HG02943 (cell line): ENCODE data around the gene CLEC4G.

Experiments used
- ATAC-seq: cut with Tn5 transposase; IDR thresholded peaks from one replicate; pipeline ENCODE4 v1.9.1; 2021; ENCODE audit warnings: mild to moderate bottlenecking, low read depth, moderate library complexity; ENCODE audit not compliant: unreplicated experiment

Gene CLEC4G

DNA sequence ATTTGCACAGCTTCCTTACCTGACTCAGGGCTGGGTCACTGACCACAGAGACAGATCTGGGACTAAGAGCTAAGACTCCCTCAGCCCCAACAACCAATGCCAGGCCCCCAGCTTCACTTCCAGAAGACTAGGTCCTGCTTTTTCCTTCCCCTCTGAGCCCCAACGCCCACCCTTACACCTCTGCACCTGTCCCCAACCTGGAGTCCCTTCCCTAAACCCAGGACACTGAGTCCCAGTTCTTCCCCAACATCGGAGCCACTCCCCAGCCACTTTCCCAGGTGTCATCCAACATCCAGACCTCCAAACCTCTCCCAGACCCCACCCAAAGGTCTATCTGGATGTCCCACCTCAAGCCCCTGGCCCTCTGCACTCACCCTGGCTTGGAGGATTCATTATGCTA lies 32.9 kb downstream of the CLEC4G start:
- no peak for ATAC-seq

DNA sequence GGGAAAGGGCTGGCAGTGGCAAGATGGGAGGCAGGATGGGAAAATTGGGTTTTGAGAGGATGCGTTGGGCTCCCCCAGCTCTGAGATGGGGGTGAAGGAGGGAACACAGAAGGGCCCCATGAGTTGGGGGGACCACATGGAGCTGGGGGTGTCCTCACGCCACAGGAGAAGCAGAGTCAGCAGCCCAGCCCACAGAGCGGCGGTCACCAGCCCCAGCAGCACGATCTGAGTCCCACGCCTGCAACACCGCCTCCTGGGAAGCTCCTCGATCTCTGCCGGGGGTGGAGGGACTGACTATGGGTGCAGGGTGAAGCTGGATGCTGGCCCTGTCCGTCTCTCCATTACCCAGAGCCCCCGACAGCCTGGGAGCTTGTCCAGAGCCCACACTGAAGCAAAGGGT lies 33.3 kb downstream of the CLEC4G start:
- ATAC-seq: no peak

DNA sequence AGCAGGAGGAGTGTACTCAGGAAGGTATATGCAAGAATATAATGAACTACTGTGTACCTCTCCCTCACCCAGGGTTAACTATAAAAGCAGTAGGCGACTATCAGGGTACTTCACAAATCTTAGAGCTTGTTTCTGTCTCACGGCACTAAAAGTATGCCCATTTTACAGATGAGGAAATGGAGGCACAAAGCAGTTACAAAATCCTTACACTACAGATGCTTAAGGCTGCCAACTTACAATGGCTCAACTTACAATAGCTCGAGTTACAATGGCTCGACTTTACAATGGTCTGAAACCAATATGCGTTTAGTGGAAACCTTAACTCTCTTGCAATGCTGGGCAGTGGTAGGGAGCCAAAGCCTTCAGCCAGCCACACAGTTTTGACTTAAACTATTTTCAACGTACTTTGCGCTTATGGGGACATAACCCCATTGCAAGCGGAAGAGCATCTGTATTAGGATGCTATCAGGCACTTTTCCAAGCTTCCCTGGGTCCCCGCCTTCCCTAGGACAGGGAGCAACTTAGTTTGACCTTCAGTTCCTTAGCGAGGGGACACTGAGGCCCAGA lies 34.1 kb downstream of the CLEC4G start:
- ATAC-seq: no peak

DNA sequence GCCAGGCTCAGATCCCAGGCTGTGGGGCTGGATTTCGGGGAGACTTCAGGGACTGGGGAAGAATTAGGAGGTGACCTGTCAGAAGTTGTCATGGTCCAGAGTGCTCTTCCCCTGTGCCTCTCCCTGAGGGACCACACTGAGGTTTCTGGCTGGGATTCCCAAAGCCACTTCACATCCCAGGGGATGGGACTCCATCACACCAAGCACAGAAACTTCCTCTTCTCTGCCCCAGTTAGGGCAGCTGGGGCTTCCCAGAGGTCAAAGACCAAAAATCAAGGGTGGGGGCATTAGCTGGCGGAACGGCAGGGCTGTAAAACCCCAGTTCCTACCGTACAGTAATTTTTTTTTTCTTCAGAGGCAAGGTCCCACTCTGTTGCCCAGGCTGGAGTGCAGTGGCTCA lies 37.4 kb downstream of the CLEC4G start:
- no peak for ATAC-seq

DNA sequence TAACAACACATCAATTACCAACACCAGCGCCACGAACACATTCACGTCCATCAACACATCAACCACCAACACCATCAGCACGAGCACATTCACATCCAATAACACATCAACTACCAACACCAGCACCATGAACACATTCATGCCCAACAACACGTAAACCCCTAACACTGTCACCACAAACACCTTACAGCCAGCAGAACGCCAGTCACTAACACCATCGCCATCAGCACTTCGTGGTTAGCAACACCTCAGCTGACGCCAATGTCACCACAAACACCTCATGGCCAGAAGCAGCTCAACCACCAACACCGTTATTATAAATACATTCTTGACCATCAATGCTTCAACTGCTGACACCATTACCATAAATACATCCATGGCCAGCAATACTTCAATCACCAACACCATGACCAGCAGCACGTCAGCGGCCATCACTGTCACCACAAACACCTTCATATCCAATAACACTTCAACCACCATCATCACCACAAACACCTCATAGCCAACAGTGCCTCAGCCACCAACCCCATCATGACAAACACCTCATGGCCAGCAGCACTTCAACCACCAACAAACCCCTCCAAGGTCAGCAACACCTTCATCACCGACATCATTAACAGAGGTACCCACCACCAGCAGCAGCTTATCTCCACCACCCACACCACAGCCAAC lies 39.4 kb downstream of the CLEC4G start:
- ATAC-seq: no peak

DNA sequence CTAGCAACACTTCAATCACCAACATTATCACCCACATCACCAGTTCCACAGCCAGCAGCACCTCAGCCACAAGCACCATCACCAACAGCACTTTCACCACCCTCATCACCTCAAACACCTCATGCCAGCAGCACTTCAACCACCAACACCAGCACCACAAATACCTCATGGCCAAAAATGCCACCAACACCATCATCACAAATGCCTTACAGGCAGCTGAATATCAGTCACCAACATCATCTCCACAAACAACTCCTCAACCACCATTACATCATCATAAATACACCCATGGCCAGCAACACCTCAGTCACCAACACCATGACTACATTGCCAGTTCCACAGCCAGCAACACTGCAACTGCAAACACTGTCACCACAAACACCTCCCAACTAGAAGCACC lies 40.4 kb downstream of the CLEC4G start:
- no peak for ATAC-seq

DNA sequence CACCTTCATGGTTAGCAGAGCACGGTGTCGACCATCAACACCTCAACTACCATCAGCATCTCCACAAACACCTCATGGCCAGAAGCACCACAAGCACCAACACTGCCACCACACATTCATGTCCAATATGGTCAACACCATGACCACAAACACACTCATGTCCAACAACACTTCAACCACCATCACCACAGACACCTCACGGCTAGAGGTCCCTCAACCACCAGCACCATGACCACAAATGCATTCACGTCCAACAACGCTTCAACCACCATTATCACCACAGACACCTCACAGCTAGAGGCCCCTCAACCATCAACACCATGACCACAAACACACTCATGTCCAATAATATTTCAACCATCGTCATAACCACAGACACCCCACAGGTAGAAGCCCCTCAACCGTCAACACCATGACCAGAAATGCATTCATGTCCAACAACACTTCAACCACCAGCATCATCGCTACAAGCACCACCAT lies 41.1 kb downstream of the CLEC4G start:
- ATAC-seq: no peak

DNA sequence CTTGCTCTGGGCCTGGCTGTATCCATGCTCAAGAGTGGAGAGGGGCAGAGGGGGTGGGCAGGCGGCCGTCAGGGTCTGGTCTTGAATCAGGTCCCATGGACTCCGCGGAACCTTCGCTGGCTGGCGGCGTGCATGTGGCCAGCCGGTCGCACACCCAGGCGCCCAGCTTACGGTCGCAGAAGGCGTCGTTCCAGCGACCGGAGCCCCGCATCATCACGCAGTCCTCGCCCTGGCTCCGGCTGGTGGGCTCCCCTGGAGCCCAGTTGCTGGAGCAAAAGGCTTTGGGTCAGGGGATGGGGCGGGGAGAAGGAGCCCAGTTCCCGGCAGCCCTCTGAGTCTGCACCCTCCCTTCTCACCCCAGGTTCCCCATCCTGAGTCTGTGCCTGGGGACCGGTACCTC lies 42.7 kb downstream of the CLEC4G start:
- ATAC-seq: no peak

DNA sequence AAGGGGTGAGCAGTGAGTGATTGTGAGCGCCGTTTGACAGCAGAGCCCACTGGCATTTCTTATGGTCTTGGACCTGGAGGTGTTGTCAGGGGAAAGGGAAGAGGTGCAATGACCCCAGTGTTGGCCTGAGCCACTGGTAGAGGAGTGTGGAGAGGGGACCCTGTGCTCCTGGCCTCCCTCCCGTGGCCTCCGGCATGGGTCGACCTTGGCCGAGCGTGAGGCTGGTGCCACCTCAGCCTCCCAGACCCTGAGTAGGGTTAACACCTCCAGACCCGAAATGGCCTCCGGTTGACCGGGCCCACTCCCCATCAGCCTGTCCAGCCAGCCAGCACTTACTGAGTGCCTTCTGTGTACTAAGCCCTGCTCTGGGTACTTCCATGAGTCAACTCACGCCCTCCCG lies 44.7 kb downstream of the CLEC4G start:
- no peak for ATAC-seq

DNA sequence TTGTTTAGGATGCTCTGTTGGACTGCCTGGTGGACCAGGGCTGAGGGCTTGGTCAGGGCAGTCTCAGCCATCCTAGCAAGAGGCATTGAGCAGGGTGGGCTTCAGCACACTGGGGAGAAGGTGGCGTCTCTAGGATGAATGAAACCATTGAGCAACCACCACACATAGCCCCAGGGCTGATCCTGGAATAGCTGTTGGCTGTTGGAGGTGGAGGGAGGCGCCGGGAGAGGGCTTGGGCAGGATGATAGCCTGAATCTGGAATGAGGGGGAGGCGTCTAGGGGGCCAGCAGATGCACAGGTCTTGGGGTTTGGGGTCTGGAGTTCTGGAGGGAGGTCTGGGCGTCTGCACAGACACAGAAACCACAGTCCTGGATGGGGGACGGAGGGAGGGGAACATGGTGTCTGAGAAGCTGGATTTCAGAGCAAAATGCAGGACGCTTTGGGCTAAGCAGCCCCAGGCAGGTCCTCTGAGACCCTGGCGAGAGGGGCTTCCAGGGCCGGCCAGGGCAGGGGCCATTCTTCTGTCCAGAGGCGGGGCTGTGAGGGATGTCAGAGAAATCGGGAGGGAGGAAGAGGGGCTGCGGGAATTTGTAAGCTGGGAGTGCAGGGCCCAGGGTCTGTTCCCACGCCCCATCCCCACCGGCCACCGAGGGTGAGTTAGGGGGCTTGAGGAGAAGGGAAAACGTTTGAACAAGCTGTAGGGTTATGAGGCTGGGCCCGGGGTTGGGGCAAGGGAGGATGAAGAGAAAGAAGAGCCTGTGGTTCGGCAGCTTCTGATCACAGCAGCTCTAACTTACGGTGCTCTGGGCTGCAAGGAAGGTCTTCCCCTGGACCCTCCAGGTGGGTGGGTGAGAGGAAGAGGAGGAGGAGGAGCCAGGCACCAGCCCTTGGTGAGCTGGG lies 46.1 kb downstream of the CLEC4G start:
- ATAC-seq: no peak

DNA sequence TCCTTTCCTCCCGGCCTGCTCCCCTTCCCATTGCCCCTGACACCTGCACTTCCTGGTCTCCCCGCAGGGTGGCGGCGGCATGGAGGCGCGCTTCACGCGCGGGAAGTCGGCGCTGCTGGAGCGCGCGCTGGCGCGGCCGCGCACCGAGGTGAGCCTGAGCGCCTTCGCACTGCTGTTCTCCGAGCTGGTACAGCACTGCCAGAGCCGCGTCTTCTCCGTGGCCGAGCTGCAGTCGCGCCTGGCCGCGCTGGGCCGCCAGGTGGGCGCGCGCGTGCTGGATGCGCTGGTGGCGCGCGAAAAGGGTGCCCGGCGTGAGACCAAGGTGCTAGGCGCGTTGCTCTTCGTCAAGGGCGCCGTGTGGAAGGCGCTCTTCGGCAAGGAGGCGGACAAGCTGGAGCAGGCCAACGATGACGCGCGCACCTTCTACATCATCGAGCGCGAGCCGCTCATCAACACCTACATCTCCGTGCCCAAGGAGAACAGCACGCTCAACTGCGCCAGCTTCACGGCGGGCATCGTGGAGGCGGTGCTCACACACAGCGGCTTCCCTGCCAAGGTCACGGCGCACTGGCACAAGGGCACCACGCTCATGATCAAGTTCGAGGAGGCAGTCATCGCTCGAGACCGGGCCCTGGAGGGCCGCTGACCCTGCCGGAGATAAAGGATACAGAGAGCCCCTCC lies 49.6 kb downstream of the CLEC4G start:
- ATAC-seq: no peak

DNA sequence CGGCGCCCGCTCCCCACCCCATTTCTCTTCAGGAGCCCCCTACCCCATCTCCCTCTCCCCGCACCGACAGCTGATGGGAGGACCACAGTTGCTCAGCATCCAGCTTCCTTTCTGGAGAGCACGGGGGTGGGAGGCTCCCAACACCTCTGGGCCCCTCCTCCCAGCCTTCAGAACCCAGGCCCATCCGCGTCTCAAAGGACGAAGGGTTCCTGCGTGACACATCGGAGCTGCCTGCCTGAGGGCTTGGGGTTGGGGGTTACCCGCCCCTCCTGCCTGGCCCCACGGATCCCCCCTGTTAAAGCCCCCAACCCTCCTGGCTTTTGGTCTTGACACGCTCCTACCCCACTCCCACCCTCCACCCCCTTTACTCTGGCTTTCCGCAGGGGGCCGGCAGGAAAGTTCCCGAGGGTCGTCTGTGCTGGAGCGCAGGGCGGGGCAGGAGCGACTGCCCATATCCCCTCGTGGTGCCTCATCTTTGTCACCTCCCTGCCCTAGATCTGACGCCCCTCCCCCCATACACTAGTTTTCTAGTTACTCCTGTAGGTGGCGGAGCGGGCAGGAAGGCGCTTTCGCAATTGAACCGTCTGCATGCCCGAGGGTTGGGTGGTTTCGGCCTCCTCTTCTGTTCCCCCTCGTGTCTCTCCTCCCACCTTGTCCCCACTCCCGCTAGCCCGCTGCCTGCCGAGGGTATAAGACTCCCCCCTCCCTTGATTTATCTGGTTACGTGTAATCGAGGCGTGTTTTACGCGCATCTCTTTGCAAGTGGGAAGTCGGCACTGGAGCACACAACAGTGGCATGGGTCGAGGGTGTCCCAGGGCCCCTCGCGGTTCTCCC lies 50.4 kb downstream of the CLEC4G start:
- ATAC-seq: no peak

DNA sequence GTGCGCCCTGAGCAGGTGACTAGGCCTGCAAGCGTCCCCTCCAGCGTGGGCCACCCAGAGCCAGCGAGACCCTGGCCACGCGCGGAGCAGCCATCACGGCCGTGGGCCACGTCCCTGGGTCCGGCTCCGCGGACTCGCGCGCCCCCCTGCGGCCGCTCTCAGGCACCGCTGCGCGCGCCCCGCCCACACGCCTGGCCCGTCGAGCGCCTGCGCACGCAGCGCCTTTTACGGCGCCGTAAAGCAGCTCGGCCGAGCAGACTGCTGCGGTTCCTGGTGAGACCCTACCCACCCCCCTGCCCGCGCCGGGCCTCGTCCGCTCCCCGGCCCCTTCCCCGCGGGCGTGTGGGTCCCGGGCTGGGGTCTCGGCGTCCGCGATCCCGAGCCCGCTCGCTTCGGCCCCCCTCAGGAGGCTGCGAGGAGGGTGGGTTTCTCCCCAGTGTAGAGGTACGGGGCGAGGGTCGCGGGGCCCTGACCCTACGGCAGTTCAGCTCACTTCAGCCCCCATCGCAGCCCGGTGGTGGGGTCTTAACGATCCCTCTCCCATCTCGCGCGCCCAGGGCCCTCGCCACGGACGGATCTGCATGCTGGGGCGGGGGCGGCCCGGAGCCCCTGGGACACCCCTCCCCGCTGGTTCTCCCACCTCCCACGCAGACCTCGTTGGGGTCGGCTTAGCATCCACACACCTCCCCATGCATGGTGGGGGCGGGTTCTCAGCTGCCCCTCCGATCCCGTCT lies 51.1 kb downstream of the CLEC4G start, which contains the start of gene TRAPPC5:
TSS of gene TRAPPC5 (plus strand) at position 228 of the 734 bp plus-strand sequence. CDS start 1,421 bp downstream, outside the sequence.
- ATAC-seq: no peak

DNA sequence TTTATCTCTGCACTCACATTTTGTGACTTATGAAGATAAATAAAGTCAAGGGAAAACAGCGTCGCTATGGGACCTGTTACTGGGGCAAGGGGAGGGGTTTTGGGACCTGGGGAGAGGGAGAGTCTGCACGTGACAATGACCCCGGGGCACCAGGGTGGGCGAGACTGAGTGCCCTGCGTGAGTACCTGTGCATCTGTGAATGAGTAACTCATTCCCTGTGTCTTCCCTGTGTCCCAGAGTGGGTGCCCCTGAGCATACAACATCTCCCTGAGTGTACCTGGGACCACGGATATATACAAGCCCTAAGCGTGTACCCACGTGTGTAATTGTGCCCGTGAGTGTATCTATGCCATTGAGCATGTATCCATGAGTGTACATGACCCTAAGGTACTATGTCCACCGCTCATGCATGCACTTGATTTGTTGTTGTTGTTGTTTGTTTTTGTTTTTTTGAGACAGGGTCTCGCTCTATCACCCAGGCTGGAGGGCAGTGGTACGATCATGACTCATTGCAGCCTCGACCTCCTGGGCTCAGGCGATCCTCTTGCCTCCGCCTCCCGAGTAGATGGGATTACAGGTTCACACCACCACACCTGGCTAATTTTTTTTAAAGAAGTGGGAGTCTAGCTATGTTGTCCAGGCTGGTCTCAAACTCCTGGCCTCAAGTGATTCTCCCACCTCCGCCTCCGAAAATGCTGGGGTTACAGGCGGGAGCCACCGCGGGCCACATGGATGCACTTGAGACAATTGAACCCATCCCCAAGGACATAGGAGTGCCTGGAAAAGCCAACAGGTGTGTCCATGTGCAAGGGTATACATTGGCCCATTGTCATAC lies 51.9 kb downstream of the CLEC4G start:
- ATAC-seq: no peak

DNA sequence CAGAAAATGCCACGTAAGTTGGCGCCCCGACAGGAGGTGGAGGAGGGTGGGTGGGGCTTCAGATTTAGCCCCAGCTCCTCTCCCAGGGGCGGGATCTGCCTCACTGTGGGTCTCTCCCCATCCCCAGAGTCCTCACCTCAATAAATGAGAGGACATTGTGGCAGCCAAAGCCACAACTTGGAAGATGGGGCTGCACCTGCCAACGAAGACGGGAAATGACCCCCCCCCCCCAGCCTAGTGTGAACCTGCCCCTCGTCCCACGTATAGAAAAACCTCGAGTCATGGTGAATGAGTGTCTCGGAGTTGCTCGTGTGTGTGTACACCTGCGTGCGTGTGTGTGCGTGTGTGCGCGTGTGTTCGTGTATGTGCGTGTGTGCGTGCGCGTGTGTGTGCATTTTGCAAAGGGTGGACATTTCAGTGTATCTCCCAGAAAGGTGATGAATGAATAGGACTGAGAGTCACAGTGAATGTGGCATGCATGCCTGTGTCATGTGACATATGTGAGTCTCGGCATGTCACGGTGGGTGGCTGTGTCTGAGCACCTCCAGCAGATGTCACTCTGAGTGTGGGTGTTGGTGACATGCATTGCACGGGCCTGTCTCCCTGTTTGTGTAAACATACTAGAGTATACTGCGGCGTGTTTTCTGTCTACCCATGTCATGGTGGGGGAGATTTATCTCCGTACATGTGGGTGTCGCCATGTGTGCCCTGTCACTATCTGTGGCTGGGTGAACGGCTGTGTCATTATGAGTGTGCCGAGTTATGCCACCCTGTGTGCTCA lies 52.7 kb downstream of the CLEC4G start:
- ATAC-seq: no peak
